Caco-2 (cell line): ENCODE data around the gene KRT81. TPM values are rescaled to one million over a fixed set of nuclear protein-coding genes. Genes with fewer than 3 reads are reported as not detected.

Source experiments
- BruUV-seq: library from RNA; stranded (reverse); fragments of 400-500 nt; replicated peaks from 2 replicates; lab custom pipeline; 2021; lab: Mats Ljungman, UMichigan
- CTCF ChIA-PET: fragments of 300-600 bp; sonication (Branson Sonifier 250); formaldehyde crosslinking; loops from one replicate; lab custom pipeline; 2022; ENCODE audit warnings: antibody characterized with exemption; lab: Charles Lee
- POLR2A ChIA-PET: fragments of 300-600 bp; sonication (Branson Sonifier 250); formaldehyde crosslinking; loops from one replicate; lab custom pipeline; 2022; ENCODE audit warnings: antibody characterized with exemption; lab: Charles Lee
- DNase-seq, 2 experiments: peaks; one replicate each; pipeline versions ENCODE4 v3.0.0 to v3.0.0-alpha.2; 2020 to 2022
- H3K27me3 ChIP-seq: replicated peaks from 2 replicates; pipeline ENCODE4 v1.6.0; 2011; ENCODE audit warnings: low read length; ENCODE audit not compliant: control insufficient read depth, insufficient read depth
- H3K36me3 ChIP-seq: 2 replicates; pipeline ENCODE4 v1.5.1; 2011; ENCODE audit warnings: low read length; ENCODE audit not compliant: control insufficient read depth, insufficient read depth
- H3K4me1 ChIP-seq: fragments of 250-450 bp; sonication (Bioruptor Pico); 2 replicates; pipeline ENCODE4 v1.5.1; 2020; ENCODE audit warnings: mild to moderate bottlenecking
- H3K4me3 ChIP-seq: 2 replicates; pipeline ENCODE4 v1.5.1; 2011; ENCODE audit warnings: low read depth, mild to moderate bottlenecking, control low read depth, low read length
- H3K9me3 ChIP-seq: fragments of 250-450 bp; sonication (Bioruptor Pico); 2 replicates; pipeline ENCODE4 v1.5.1; 2020; ENCODE audit warnings: mild to moderate bottlenecking, moderate library complexity
- H3K27ac Mint-ChIP-seq: one replicate; pipeline ENCODE4 v1.8.0; 2022; ENCODE audit warnings: mixed read lengths; ENCODE audit not compliant: unreplicated experiment
- H3K27me3 Mint-ChIP-seq: one replicate; pipeline ENCODE4 v1.8.0; 2022; ENCODE audit warnings: mixed read lengths; ENCODE audit not compliant: insufficient read depth, unreplicated experiment
- H3K36me3 Mint-ChIP-seq: one replicate; pipeline ENCODE4 v1.8.0; 2022; ENCODE audit warnings: mild to moderate bottlenecking, mixed read lengths; ENCODE audit not compliant: insufficient read depth, unreplicated experiment
- H3K4me1 Mint-ChIP-seq: one replicate; pipeline ENCODE4 v1.8.0; 2022; ENCODE audit warnings: low read depth, mixed read lengths; ENCODE audit not compliant: unreplicated experiment
- H3K4me3 Mint-ChIP-seq: one replicate; pipeline ENCODE4 v1.8.0; 2022; ENCODE audit warnings: mild to moderate bottlenecking, moderate library complexity, mixed read lengths; ENCODE audit not compliant: unreplicated experiment
- H3K9me3 Mint-ChIP-seq: one replicate; pipeline ENCODE4 v1.8.0; 2022; ENCODE audit warnings: mixed read lengths; ENCODE audit not compliant: unreplicated experiment
- CTCF ChIP-seq, 2 experiments: fragments of 200-600 bp in 1 of 2; IDR thresholded peaks; 1 replicate in 1 of 2; 2 replicates in 1 of 2; pipeline versions ENCODE4 v1.5.1 to v1.8.0; 2011 to 2022; ENCODE audit warnings: antibody characterized with exemption in 1 of 2, control low read depth in 1 of 2, inconsistent platforms in 1 of 2, low read depth in 1 of 2, low read length in 1 of 2, mild to moderate bottlenecking in 1 of 2, moderate library complexity in 1 of 2; ENCODE audit not compliant: insufficient read depth in 1 of 2, severe bottlenecking in 1 of 2, unreplicated experiment in 1 of 2
- intact Hi-C: fragments of 100-400 bp; cut with micrococcal nuclease; formaldehyde crosslinking; loops from one replicate; pipeline ENCODE4 v1.10.0; 2022; ENCODE audit not compliant: unreplicated experiment
- total RNA-seq: library from RNA; stranded (reverse); gene quantifications from 2 replicates; pipeline ENCODE4 v1.2.3, GENCODE V29; 2022

KRT81 gene
- total RNA-seq, 1 experiment from 2014 or later: 0.45 TPM

GRCh38 chr12:52250048-52250990, 41.0 kb downstream of the KRT81 start:
- intact Hi-C loops: no loop called here
- Histone ChIP-seq H3K4me1 (peaks cover 12% of the 10 kb centered on the region), H3K27me3 (no peaks in the 10 kb centered on the region), H3K4me3 (no peak overlapping the region), H3K9me3 (no peaks in the 10 kb centered on the region), H3K36me3 (no peaks in the 10 kb centered on the region)
- peaks cover 6% of the 10 kb centered on the region for H3K36me3 Mint-ChIP-seq
- H3K4me3 Mint-ChIP-seq: no peak overlapping the region
- peaks cover 22% of the 10 kb centered on the region for H3K4me1 Mint-ChIP-seq
- H3K9me3 Mint-ChIP-seq: no peaks in the 10 kb centered on the region
- BruUV-seq: no TSS peak
- no peak for DNase-seq
- POLR2A ChIA-PET: no interaction called here
- peak overlapping the region; percentile 65 for H3K27ac Mint-ChIP-seq
- no peak for TF ChIP-seq CTCF (IDR thresholded peaks at IDR 0.05; ENCODE audit: insufficient read depth in 1 of 2, low read depth in 1 of 2, low read length in 1 of 2, severe bottlenecking in 1 of 2, unreplicated experiment in 1 of 2)
- peaks cover 2% of the 10 kb centered on the region for H3K27me3 Mint-ChIP-seq
- CTCF ChIA-PET: interaction anchor here (0.6 to 1.3 kb wide), 2 partner anchors 39 to 93 kb away, joined by 3 read pairs; no protein-coding TSS in a partner anchor

GRCh38 chr12:52249511-52250047, 41.8 kb downstream of the KRT81 start:
- H3K9me3 Mint-ChIP-seq: no peaks in the 10 kb centered on the region
- no peak for TF ChIP-seq CTCF (IDR thresholded peaks at IDR 0.05; ENCODE audit: insufficient read depth in 1 of 2, low read depth in 1 of 2, low read length in 1 of 2, severe bottlenecking in 1 of 2, unreplicated experiment in 1 of 2)
- no peak overlapping the region for H3K4me3 ChIP-seq
- no TSS peak for BruUV-seq
- peaks cover 12% of the 10 kb centered on the region for H3K4me1 ChIP-seq
- peaks cover 6% of the 10 kb centered on the region for H3K36me3 Mint-ChIP-seq
- H3K27me3 Mint-ChIP-seq: peaks cover 2% of the 10 kb centered on the region
- POLR2A ChIA-PET: no interaction called here
- H3K9me3 ChIP-seq: no peaks in the 10 kb centered on the region
- H3K4me1 Mint-ChIP-seq: peaks cover 22% of the 10 kb centered on the region
- CTCF ChIA-PET: no interaction called here
- H3K36me3 ChIP-seq: no peaks in the 10 kb centered on the region
- no peak overlapping the region for H3K4me3 Mint-ChIP-seq
- intact Hi-C loops: no loop called here
- H3K27ac Mint-ChIP-seq: peak overlapping the region; percentile 65
- DNase-seq: no peak
- no peaks in the 10 kb centered on the region for H3K27me3 ChIP-seq

- no peaks in the 10 kb centered on the region for H3K9me3 ChIP-seq
- Mint-ChIP-seq H3K4me3 (no peak overlapping the region), H3K9me3 (no peaks in the 10 kb centered on the region), H3K36me3 (peaks cover 7% of the 10 kb centered on the region), H3K4me1 (peaks cover 26% of the 10 kb centered on the region), H3K27ac (peak overlapping the region; percentile 65), H3K27me3 (peaks cover 2% of the 10 kb centered on the region)
- no peak for DNase-seq
- ChIA-PET CTCF (no interaction called here), POLR2A (no interaction called here)
- no peaks in the 10 kb centered on the region for H3K36me3 ChIP-seq
- intact Hi-C loops: no loop called here
- H3K4me1 ChIP-seq: peaks cover 16% of the 10 kb centered on the region
- no peak overlapping the region for H3K4me3 ChIP-seq
- no peaks in the 10 kb centered on the region for H3K27me3 ChIP-seq
- TF ChIP-seq CTCF (IDR thresholded peaks at IDR 0.05; ENCODE audit: insufficient read depth in 1 of 2, low read depth in 1 of 2, low read length in 1 of 2, severe bottlenecking in 1 of 2, unreplicated experiment in 1 of 2): no peak
- BruUV-seq: no TSS peak
These were observed 42.5 kb downstream of the KRT81 start for GRCh38 chr12:52248541-52249461.
